Umbilical cord (tissue), 2 donors: ENCODE measurements around the gene CCDC34. TPM values are rescaled to one million over a fixed set of nuclear protein-coding genes. Genes with fewer than 3 reads are reported as not detected.
A peak's percentile ranks its signal among the peaks of the same experiment; 100 is the strongest.
"Not testable (repeated sequence)": the region's sequence is repeated elsewhere in the genome, so short reads cannot be mapped to it uniquely, and the experiment has no call there.

Experiments
- DNase-seq: peaks from one replicate; pipeline ENCODE4 v3.0.0-alpha.2; 2015; ENCODE audit warnings: low spot score
- total RNA-seq: library from RNA; depleted of rRNA; stranded (reverse); fragments of >200 nt; gene quantifications from one replicate; pipeline ENCODE4 v1.2.3, GENCODE V29; 2014; ENCODE audit warnings: low replicate concordance; ENCODE audit not compliant: insufficient read depth

CCDC34 gene
- total RNA-seq, 1 donor from 2014 or later, result 9.4 TPM

DNA sequence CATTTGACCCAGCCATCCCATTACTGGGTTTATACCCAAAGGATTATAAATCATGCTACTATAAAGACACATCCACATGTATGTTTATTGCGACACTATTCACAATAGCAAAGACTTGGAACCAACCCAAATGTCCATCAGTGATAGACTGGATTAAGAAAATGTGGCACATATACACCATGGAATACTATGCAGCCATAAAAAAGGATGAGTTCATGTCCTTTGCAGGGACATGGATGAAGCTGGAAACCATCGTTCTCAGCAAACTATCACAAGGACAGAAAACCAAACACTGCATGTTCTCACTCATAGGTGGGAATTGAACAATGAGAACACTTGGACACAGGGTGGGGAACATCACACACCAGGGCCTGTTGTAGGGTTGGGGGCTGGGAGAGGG is 36.0 kb downstream of the CCDC34 start:
- DNase-seq, result not testable (repeated sequence)

DNA sequence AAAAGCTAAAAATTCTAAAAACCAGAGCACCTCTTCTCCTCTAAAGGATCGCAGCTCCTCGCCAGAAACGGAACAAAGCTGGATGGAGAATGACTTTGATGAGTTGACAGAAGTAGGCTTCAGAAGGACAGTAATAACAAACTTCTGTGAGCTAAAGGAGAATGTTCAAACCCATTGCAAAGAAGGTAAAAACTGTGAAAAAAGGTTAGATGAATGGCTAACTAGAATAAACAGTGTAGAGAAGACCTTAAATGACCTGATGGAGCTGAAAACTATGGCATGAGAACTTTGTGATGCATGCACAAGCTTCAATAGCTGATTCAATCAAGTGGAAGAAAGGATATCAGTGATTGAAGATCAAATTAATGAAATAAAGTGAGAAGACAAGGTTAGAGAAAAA is 40.8 kb downstream of the CCDC34 start:
- not testable (repeated sequence) for DNase-seq

DNA sequence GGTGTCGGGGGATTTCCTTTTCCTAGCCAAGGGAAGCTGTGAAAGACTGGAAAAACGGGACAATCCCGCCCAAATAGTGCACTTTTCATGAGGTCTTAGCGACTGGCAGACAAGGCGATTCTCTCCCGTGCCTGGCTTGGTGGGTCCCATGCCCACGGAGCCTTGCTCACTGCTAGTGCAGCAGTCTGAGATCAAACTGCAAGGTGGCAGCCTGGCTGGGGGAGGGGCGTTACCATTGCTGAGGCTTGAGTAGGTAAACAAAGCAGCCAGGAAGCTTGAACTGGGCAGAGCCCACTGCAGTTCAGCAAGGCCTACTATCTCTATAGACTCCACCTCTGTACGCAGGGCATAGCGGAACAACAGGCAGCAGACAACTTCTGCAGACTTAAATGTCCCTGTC is 41.7 kb downstream of the CCDC34 start:
- not testable (repeated sequence) for DNase-seq

DNA sequence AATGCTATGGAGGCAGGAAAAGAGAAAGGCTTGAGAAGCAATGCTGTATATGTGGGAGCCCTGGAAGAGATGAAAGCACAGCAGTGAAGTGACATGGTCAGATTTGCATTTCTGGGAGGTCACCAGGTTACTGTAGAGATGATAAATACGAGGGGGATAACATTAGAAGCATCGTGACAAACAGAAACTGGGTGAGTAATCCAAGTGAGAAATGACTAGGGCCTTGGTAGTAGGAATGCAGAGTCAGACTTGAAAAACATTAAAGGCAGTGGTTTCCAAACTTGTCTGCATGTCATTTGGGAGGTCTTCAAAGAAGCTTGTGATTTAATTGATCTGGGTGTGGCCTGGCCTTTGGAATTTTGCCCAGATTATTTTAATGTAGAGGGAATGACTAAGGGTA is 43.9 kb downstream of the CCDC34 start:
- DNase-seq, result no peak

DNA sequence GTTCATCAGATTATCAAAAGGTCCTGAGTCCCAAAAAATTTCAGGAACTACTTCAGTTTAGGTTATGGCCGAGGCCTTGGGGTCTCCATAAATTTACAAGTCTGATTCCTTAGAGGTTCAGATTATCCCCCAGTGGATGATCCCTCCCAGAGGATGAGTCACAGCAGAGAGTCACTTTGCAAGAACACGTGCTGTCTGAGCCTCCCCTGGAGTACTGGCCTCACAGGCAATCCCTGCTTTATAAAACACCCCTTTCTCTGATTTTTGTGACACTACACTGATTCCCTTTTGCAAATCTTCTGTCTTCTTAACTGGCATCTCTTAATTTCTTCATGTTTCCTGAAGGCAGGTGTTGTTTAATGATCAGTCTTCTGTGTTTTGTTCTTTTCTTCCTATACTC is 45.3 kb downstream of the CCDC34 start:
- DNase-seq, result peak; percentile 41

DNA sequence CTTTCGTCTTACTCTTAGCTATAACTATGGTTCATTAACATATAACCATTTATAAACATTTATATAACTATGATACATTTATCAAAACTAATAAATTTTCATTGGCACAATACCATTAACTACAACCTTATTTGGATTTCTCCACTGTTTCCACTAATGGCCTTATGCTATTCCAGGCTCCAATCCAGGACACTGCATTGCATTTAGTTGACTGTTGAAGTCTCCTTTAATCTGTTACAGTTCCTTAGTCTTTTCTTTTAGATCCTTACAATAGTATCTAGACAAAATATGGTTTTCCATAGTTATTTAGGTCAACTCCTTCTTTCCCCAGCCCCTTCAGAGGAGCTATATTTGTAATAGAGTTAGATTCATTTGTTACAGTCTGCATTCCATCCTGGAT is 47.2 kb downstream of the CCDC34 start:
- peak; percentile 21 for DNase-seq

DNA sequence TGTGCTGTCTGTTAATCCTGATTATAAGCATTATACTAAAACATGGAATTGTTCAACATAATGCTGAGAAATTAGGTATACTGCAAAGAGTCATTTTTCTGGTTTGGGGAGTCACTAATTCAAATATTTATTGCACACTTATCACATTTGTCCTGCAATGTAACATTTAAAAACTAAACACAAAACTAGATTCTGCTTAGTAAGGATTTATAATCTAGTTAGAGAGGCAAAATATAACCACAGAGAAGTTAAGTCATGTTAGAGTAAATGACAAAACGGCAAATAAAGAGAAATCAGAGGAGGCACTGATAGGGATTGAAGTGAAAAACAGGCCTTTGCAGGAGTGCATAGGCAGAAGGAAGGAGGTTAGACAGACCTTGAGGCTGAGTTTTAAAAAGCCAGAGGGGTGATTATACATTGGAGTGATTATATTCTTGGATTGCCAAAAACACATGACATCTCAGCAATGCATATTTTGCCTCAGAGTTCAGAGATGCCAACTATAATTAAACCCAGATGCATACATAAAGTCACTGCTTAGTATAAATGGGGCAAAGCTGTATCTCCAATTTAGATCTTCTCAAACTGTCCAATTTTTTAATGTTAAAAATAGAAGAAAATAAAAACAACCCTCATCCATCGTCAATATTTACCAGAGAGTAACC is 49.7 kb downstream of the CCDC34 start:
- DNase-seq, result peak; percentile 26

DNA sequence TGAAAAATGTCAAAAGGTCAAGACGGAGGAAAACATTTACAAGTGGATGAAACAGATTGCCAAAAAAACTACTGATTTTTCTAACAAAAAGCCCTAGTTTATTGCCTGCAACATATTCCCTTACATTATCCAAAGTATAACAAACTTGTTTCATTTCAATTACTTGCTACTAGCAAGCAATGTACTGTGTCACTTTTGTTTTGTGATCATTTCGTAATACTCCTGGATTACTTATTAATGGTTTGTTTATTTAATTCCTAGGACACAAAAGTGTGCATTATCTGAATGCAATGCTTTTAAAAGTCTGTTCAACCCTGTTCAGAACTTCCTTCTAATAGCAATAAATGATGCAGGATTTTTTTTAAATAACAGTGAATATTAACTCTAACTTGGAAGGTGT is 50.9 kb downstream of the CCDC34 start:
- no peak for DNase-seq

DNA sequence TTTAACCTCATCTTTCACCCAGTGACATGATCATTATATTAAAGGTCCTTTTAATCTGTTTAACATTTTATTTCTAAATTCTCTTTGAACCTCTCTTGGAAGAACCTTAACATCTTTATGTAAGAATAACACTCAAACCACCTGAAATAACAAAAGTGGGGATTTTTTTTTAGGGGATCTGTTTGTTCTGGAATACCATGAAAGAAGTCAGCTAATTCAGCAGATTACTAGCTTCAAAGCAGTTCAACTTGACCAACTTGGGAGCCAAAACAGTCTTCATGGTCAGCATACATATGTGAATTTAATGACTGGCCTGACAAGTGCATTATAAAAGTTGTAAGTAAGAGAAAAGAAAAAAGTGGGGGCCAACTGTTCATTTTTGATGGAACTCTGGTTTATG is 52.3 kb downstream of the CCDC34 start:
- no peak for DNase-seq

DNA sequence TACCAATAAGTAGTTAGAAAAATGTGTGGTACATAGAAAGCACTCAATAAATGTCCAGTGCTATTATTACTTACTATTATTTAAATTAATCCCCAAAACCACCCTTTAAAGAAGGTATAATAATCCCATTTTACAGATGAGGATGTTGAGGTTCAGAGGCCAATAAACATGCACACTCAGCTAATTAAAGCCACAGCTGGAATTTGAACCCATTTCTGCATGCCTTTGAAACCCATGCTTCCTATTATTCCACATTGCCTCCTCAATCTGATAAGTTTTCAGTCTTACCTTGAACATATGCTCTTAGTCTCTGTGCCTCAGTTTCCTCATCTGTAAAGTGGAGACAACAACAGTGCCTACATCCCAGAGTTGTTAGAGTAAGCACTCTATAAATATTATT is 52.8 kb downstream of the CCDC34 start:
- DNase-seq, result no peak

DNA sequence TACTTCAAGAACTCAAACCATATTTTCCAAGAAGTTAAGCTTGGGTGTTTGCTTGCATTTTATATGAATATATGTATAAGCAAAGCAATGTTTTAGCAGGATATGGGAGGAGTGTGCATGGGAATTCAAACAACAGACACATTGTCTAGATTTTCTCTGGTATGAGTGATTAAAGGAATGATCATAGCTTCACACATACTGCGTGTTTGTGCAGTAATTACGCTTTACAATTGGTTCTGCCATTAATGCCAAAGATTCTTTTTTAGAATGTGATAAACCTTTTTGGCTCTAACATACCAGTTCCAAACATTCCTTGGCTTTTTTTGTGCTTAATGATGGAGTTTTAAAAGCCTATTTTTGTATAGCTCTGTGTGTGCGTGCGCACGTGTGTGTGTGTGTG is 54.0 kb downstream of the CCDC34 start:
- peak; percentile 70 for DNase-seq

DNA sequence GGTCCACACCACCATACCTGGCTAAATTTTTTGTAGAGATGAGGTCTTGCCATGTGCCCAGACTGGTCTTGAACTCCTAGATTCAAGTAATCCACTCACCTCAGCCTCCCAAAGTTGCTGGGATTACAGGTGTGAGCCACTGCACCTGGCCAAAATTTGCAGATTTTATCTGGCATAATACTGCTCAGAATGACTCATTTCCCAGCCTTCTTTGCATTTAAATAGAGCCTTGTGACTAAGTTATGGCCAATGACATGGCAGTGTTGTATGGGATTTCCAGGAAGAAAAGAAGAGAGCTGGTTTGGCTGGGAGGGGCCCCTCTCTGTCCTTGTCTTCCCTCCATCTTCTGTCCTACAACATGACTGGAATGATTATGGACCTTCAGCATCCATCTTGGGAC is 55.8 kb downstream of the CCDC34 start:
- no peak for DNase-seq

DNA sequence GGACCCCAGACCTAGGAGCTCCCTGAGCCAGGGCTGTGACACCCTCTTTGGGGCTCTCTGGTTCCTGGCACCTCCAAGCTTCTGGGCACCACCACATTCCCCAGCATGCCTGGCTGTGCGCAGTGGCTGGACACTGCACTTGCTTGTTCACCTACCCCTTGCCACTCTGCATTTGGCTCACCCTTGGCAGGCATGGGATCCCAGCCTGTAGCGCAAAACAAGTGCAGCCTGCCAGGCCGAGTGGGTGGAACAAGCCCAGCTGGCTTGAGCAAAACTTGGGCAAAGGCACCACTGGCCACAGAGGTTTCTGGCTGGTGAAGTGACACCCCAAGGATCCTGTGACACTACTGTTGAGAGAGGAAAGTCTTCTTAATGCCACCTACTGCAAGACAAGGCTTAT is 57.3 kb downstream of the CCDC34 start:
- no peak for DNase-seq

DNA sequence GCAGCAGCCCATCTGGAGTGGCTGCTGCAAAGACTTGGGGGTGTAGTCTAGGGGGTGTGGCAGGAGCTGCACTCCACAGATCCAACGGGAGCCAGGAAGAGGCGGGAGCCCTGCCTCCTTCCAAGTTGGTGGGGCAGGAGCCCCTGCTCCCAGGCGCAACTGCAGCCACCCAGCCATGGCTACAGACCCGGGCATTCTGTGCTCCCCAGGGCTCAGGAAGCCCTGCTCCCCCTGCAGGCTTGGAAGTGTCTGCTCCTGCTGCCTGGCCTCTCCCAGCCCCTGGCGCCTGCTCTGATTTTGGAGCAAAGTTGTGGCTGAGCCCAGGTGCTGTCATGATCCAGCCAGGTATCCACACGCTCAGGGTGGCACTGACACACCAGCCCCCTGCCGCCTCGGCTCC is 58.5 kb downstream of the CCDC34 start:
- no peak for DNase-seq

DNA sequence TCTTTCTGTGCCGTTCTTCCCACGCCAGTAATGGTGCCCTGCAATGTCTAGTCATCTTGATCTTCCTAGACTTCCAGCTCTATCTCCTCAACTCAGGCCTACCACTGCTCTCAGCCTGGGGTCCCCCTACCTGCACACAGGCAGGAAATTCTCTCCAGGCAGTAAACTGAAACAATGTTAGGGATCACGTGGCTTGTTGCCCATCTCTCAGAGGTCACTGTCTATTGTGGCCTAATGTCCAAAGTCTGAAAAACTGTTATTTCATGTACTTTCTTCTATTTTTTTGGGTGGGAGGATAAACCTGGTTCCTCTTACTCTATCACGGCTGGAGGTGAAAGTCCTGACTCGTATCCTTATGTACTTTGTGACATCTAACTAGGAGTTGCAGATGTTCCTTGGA is 59.1 kb downstream of the CCDC34 start:
- no peak for DNase-seq

DNA sequence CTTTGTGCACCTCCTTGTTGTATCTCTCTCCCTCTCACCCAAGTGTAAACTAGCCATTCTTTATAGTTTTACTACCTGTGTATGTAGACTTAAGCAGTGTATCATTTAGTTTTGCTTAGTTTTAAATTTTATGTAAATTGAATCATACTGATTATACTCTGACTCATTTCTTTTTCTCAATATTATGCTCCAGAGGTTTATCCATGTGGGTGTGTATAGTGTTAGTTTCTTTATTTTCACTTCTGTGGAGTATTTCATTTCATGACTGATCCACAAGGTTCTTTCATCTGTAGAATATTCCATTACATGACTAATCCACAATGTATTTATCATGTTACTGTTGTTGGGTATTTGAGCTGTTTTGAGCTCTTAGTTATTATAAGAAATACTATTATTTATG is 62.0 kb downstream of the CCDC34 start:
- no peak for DNase-seq

DNA sequence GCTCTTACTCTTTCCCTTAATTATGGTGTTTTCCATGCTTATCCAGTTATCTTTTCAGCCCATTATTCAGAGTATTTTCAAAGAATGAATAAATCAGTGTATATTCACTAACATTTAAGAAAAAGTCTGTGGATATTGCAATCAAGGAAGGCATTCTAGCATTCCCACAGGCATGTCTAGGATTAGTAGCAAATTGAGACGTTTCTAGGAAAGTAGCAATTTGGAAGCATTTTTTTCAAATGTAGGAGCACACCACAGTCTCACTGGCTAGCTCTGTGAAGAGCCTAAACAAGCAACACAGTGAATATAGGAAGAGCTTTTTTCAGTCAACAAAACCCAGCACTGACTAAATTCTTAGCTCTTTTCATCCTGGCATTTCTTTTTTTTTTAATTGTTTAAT is 65.4 kb downstream of the CCDC34 start:
- no peak for DNase-seq

DNA sequence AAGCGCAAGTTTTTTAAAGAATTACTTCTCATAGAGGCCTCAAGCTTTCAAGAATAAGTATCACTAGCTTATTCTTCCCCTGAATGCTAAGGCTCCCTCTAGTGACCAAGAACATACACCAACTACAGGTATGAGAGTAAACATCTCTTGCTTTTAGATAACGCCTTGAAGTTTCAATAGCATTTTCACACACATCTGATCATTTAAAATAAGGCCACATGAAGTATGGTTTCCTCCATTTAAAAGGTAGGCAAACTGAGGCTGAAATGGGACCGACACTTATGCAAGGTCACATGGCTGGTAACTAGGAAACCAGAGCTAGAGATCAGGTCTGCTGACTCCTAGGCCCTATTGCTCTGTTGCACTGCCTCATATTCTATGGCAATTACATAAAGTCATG is 66.5 kb downstream of the CCDC34 start:
- peak; percentile 47 for DNase-seq

DNA sequence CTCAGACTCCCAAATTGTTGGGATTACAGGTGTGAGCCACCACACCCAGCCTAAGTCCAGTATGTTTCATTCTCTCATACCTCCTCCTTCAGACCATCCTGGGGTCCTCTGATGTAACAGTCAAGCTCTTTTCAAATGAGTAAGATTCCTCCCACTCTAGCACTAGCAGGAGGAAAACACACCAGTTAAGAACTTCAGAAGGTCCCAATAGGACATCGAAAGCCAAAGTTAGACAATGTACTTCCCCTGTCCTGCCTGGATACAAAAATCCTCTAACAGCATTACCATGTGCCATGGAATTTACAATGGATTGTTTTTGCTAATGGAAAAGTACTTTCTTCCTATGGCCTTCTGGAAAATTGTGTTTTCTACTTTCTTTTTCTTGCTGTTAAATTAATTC is 67.1 kb downstream of the CCDC34 start:
- DNase-seq, result no peak

DNA sequence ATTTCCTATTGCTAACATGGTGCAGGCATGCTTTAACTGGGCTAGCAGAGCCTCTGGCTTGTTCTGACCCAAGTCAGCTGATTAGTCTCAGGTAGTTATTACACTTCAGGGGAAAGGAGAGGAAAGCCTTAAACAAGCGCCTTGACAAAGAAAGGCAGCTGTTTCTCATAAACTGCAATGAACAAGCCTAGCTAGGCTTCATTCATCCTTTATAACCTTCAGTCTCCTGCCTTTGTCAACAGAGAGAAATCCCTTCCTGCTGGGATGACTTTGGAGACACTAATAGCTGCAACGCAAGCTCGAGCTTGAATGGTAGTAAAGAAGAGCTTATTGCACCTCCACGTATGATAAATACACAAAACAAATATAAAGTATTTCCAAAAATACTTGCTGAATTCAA is 68.4 kb downstream of the CCDC34 start:
- no peak for DNase-seq

DNA sequence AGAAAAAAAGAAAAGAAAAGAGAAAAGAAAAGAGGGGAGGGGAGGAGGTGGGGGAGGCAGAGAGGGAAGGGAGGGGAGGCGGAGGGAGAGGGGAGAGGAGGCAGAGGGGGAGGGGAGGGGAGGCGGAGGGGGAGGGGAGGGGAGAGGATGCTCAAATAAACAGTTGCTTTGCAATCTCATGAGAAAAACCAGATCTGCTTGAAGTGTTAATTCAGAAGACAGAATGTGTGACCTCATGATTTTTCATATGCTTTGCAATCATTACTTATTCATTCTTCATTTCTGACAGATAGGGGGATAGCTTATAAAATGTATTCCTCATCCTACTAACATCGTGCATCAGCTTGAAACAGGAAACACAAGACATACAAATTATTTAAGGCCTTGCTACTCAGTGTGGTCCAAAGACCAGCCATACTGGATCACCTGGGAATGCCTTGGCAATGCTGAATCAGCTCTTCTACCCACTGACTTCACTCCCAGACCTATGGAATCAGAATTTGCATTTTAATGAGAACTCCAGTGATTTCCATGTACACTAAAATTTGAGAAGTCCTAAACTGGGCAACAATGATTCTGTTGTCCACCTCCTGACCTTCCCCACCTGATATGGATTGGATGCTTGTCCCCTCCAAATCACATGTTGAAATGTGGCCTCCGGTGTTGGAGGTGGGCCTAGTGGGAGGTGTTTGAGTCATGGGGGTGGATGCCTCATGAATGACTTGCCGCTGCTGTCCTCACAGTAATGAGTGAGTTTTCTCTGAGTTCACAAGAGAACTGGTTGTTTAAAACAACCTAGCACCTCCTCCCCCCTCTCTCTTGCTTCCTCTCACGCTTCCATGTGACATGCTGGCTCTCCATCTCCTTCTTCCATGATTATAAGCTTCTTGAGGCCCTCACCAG is 69.2 kb downstream of the CCDC34 start:
- DNase-seq, result no peak

DNA sequence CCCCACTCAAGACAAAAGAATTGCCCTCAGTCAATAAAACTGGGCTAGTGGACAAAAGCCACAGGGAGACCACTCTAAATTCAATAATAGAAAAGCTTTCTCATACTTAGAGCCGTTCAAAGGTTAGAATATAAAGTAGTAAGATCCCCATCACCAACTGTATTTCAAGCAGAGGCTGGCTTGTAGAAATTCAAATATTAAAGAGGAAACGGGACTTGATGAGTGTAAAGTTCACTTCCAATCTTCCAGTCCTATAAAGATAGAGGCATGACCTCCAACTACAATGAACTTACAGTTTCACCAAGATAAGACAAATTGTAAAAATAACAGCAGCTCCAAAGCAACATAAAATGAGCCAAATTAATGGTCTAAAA is 70.4 kb downstream of the CCDC34 start:
- no peak for DNase-seq

DNA sequence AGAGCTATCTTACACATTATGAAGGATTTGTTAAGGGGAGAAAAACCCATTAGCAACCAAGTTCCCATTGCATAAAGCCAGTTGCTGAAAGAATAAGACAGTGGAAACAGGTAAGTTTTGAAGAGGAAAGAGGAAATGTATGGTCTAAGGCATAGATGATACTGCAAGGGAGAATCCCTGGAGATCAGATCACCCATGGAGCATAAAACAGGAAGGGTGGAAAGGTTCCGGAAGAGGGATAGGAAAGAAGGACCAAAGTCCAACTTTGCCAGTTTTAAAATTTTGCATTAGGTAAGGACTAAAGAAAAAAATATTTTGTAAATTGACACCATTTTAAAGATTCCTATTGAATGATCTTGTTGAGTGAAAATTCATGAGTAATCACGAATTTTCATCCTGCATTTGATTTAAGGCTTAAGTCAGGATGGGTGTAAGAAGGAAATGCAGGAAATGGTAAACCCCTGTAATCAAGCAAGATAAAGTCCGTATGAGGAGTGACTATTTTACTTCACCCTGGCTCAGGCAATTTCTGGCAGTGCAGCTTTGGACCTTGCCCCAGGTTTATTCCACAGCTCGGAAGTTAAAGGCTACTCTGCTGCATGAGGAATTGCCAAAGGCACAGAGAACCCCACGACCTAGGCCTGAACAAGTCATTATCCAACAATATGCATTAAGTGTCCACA is 70.9 kb downstream of the CCDC34 start:
- DNase-seq, result no peak
